Tibial nerve (tissue), 4 donors: Measurements from ENCODE around the gene ERC2. TPM values are rescaled to one million over a fixed set of nuclear protein-coding genes. Genes with fewer than 3 reads are reported as not detected.

Experiments
- DNase-seq, 2 donors: peaks; one replicate each; pipeline ENCODE4 v3.0.0-alpha.2; 2019; ENCODE audit warnings: low spot score in 2 of 2
- H3K27ac ChIP-seq, 4 donors: fragments of 200-600 bp; sonication (generic) in 3 of 4; one replicate each; pipeline ENCODE4 v1.5.1; 2017 to 2019; ENCODE audit warnings: mild to moderate bottlenecking in 1 of 4
- H3K27me3 ChIP-seq, 2 donors: fragments of 200-600 bp; sonication (generic) in 1 of 2; one replicate each; pipeline versions ENCODE4 v1.5.1 to v1.6.0; 2017 to 2019
- H3K36me3 ChIP-seq, 3 donors: fragments of 200-600 bp; sonication (generic); one replicate each; pipeline ENCODE4 v1.5.1; 2018 to 2019
- H3K4me1 ChIP-seq, 4 donors: fragments of 200-600 bp; sonication (generic) in 3 of 4; one replicate each; pipeline ENCODE4 v1.5.1; 2017 to 2019
- H3K4me3 ChIP-seq, 4 donors: fragments of 200-600 bp; sonication (generic) in 3 of 4; one replicate each; pipeline ENCODE4 v1.5.1; 2017 to 2019; ENCODE audit warnings: mild to moderate bottlenecking in 1 of 4, moderate library complexity in 1 of 4
- H3K9me3 ChIP-seq, 4 donors: fragments of 200-600 bp; sonication (generic) in 3 of 4; one replicate each; pipeline ENCODE4 v1.5.1; 2017 to 2019
- EP300 ChIP-seq, 2 donors: sonication (generic); formaldehyde crosslinking; IDR thresholded peaks; one replicate each; pipeline ENCODE4 v1.6.1; 2017; ENCODE audit warnings: antibody characterized with exemption in 2 of 2, mild to moderate bottlenecking in 1 of 2
- POLR2A ChIP-seq, 2 donors: fragments of 450-650 bp; IDR thresholded peaks; one replicate each; pipeline ENCODE4 v1.6.1; 2017; ENCODE audit warnings: antibody characterized with exemption in 2 of 2, mild to moderate bottlenecking in 2 of 2, moderate library complexity in 2 of 2
- WGBS, 2 donors: methylation state at CpG; one replicate each; pipeline ENCODE4 v1.1.5; 2018; 5-methylcytosine and 5-hydroxymethylcytosine counted together
- total RNA-seq, 4 donors: library from RNA; depleted of rRNA; stranded (reverse); fragments of >200 nt; gene quantifications; one replicate each; pipeline ENCODE4 v1.1.0, GENCODE V29; 2016
- TF ChIP-seq, protein P1 (sequence below), 5 experiments: fragments of 200-600 bp in 3 of 5; fragments of 450-650 bp in 2 of 5; sonication (generic) in 3 of 5; IDR thresholded peaks; one replicate each; pipeline ENCODE4 v1.5.1; 2016 to 2019; ENCODE audit warnings: antibody characterized with exemption in 5 of 5, mild to moderate bottlenecking in 3 of 5, moderate library complexity in 2 of 5

ERC2 gene
- total RNA-seq, 4 donors from 2014 or later = 0.84 to 0.98 (median 0.90) TPM; not detected in 1

DNA sequence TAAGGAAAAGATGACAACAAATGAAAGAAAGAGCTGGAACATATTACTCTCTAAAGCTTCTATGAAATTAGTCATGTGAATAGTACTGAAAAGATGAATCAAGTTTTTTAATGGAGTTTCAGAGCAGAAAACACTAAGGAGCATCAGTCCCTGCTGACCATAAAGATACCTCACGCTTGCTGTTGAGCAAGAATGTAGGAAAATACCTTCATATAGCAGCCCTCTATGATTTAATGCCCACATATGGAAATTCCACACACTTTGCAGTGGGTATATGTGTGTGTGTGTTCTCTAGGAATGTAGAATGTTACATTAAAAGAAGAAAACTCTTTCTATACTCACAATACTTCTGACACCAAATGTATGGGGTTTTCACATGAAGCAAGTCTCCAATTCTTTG is 355.0 kb downstream of the ERC2 start:
- no peaks in the 10 kb centered on the region for H3K27me3 ChIP-seq
- no peak for DNase-seq
- H3K4me3 ChIP-seq = no peak overlapping the region
- no peaks in the 10 kb centered on the region for H3K4me1 ChIP-seq
- 78 to 93% methylated on average over 1 of the region's 1 CpG for WGBS, 2 donors
- H3K36me3 ChIP-seq = no peaks in the 10 kb centered on the region
- H3K9me3 ChIP-seq = peaks cover 0 to 14% (median 0%) of the 10 kb centered on the region in 4 donors
- TF ChIP-seq, protein P1, sequence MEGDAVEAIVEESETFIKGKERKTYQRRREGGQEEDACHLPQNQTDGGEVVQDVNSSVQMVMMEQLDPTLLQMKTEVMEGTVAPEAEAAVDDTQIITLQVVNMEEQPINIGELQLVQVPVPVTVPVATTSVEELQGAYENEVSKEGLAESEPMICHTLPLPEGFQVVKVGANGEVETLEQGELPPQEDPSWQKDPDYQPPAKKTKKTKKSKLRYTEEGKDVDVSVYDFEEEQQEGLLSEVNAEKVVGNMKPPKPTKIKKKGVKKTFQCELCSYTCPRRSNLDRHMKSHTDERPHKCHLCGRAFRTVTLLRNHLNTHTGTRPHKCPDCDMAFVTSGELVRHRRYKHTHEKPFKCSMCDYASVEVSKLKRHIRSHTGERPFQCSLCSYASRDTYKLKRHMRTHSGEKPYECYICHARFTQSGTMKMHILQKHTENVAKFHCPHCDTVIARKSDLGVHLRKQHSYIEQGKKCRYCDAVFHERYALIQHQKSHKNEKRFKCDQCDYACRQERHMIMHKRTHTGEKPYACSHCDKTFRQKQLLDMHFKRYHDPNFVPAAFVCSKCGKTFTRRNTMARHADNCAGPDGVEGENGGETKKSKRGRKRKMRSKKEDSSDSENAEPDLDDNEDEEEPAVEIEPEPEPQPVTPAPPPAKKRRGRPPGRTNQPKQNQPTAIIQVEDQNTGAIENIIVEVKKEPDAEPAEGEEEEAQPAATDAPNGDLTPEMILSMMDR (IDR thresholded peaks at IDR 0.05) = no peak
- no peak for TF ChIP-seq EP300 (IDR thresholded peaks at IDR 0.05)
- no peak for TF ChIP-seq POLR2A (IDR thresholded peaks at IDR 0.05)
- H3K27ac ChIP-seq = no peak overlapping the region

DNA sequence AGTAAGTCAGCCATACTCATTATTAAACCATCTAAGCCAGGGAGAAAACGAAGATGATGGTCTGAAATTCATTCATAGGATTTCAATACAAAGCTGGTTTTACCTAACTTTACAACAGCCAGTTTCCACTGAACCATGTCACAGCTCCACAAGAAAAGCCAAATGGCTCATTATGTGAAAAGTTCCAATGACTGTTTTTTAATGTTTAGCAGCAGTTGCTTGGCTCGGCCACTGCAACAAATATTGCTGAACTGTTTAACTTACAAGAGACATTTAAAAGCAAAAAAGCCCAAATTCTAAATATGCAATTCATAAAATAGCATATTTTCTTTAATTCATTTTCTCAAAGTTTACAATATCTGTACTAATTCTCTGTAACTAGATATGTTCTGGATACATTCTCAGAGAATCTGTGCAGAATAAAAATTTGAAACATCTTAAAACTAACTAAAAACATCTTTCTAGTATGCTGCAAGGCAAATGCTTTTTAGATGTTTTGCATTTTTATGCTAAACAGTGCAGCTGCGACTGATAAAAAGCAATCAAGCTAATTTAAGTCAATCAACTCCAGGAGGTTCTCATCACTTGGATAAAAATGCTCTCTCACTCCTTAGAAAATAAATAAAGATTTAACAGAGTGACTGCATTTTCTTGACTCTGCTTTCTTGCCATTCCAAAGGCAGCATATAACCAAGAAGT is 356.5 kb downstream of the ERC2 start:
- TF ChIP-seq POLR2A (IDR thresholded peaks at IDR 0.05) (no peak), EP300 (IDR thresholded peaks at IDR 0.05) (no peak)
- TF ChIP-seq, protein P1 (IDR thresholded peaks at IDR 0.05) = no peak
- 24 to 30% methylated on average over 3 of the region's 3 CpGs for WGBS, 2 donors
- Histone ChIP-seq H3K4me1 (no peaks in the 10 kb centered on the region), H3K36me3 (no peaks in the 10 kb centered on the region), H3K4me3 (no peak overlapping the region), H3K27ac (no peak overlapping the region), H3K27me3 (no peaks in the 10 kb centered on the region), H3K9me3 (peaks cover 0 to 14% (median 0%) of the 10 kb centered on the region in 4 donors)
- no peak for DNase-seq

DNA sequence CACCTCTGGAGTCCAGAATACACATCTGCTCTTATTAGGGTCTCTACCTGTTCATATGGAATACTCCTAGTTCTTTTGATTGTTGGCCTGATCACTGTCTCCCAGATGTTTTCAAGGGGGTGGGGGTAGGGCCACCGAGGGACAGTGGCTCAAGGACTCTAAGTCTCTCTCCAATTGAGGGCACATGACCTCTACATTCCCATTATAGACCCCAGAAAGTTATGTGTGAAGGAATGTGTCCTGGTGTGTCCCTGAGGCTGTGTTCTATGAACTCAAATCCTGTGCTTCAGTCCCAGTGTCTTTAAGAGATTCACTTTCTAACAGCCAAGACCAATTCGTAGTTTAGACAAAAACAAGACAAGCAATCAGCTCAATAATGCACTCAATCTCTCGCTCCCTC is 357.4 kb downstream of the ERC2 start:
- WGBS, 2 donors = 43 to 58% methylated on average over 3 of the region's 3 CpGs
- TF ChIP-seq EP300 (IDR thresholded peaks at IDR 0.05) = no peak
- TF ChIP-seq, protein P1 (IDR thresholded peaks at IDR 0.05) = no peak
- no peak for TF ChIP-seq POLR2A (IDR thresholded peaks at IDR 0.05)

DNA sequence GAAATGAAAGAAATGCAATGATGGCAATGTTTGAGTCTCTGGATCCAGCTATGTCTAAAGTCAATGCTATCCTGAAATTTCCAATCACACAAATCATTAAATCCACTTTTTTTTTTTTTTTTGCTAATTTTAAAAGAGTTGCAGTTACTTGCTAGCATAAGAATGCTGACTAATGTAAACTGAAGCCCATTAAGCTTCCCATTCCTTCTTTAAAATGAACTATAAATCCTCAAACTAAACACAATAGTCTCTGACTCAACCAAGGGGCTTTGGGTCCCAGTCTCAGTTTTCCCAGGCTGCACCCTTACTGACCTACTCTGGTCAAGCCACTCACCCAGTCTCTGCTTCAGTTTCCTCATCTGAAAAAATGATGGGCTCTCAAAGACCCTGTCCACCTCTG is 361.1 kb downstream of the ERC2 start:
- TF ChIP-seq, protein P1 (IDR thresholded peaks at IDR 0.05) = no peak
- TF ChIP-seq EP300 (IDR thresholded peaks at IDR 0.05) = no peak
- no peak for TF ChIP-seq POLR2A (IDR thresholded peaks at IDR 0.05)
- H3K9me3 ChIP-seq = no peaks in the 10 kb centered on the region
- H3K27me3 ChIP-seq = no peaks in the 10 kb centered on the region
- H3K4me3 ChIP-seq = no peak overlapping the region
- no peak overlapping the region for H3K27ac ChIP-seq
- no peak for DNase-seq
- H3K36me3 ChIP-seq = no peaks in the 10 kb centered on the region
- no peaks in the 10 kb centered on the region for H3K4me1 ChIP-seq

More for the DNA sequence above, 357.4 kb downstream of the ERC2 start:
- Histone ChIP-seq H3K36me3 (no peaks in the 10 kb centered on the region), H3K27me3 (no peaks in the 10 kb centered on the region), H3K9me3 (peaks cover 0 to 13% (median 0%) of the 10 kb centered on the region in 4 donors), H3K4me3 (no peak overlapping the region), H3K27ac (no peak overlapping the region), H3K4me1 (no peaks in the 10 kb centered on the region)
- DNase-seq = no peak

DNA sequence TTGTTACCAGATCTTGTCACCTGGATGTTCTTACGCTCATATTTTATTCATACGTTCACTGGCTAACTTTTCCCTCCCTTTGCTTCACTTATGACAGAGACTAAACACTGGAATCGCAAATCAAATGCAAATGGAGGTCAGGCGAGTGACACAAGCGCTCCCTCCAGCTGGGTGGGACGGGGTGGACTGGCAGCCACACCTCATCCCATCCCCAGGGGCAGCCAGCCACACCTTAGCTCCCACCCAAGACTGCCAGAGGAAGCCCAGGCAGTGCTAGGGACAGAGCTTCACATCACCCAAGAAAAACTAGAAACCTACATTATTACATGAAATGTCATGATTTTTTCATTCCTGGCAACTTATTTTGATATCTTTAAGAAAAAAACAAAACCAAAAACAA is 366.2 kb downstream of the ERC2 start:
- Histone ChIP-seq H3K4me3 (no peak overlapping the region), H3K36me3 (no peaks in the 10 kb centered on the region), H3K4me1 (no peaks in the 10 kb centered on the region), H3K27me3 (no peaks in the 10 kb centered on the region), H3K27ac (no peak overlapping the region), H3K9me3 (no peaks in the 10 kb centered on the region)
- TF ChIP-seq, protein P1 (IDR thresholded peaks at IDR 0.05) = no peak
- TF ChIP-seq EP300 (IDR thresholded peaks at IDR 0.05) = no peak
- no peak for TF ChIP-seq POLR2A (IDR thresholded peaks at IDR 0.05)
- DNase-seq = no peak
- WGBS, 2 donors = 75 to 87% methylated on average over 6 of the region's 6 CpGs
